ENCODE results near the gene COPG2. TPM values are rescaled to one million over a fixed set of nuclear protein-coding genes. Genes with fewer than 3 reads are reported as not detected.
"Not testable (repeated sequence)": the region's sequence is repeated elsewhere in the genome, so short reads cannot be mapped to it uniquely, and the experiment has no call there.

Gene COPG2
- total and polyA plus RNA-seq, 2 experiments from 2014 or later = 3.0 to 41.0 TPM

DNA sequence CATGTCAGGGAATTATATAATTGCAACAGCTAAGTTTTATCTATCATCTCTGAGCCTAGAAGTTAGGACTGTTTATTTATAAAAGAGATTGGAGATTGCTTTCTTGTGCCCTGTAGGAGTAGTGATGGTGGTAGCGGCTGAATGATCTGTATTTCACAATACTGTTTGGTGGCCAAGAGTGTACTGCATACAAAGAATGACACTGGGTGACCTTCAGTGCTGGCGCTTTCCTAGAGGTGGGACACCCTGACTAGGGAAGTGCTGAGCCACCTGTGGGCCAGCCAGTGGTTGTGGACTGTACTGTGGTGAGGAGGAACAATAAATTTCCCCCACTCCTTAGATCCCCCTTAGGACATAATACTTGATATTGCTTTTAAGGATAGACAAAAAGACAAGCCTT, 53.0 kb downstream of the COPG2 start:
- Histone ChIP-seq H3K4me1 (ENCODE audit: insufficient read depth) (no peaks in the 10 kb centered on the region), H3K4me2 (no peak overlapping the region), H3K27ac (no peak overlapping the region), H4K20me1 (ENCODE audit: insufficient read depth, poor library complexity, severe bottlenecking) (no peaks in the 10 kb centered on the region), H3K4me3 (no peak overlapping the region), H3K79me2 (no peaks in the 10 kb centered on the region), H3K27me3 (no peaks in the 10 kb centered on the region), H3K36me3 (replicated peaks; ENCODE audit: insufficient read depth, low read depth) (peaks cover 3% of the 10 kb centered on the region), H3K9me2 (replicated peaks; ENCODE audit: insufficient read depth) (no peaks in the 10 kb centered on the region), H2AFZ (no peak overlapping the region), H3K9me3 (ENCODE audit: low read depth) (peaks cover 5% of the 10 kb centered on the region)
- no peak for DNase-seq (ENCODE audit: low spot score)
- TF ChIP-seq, protein P1, sequence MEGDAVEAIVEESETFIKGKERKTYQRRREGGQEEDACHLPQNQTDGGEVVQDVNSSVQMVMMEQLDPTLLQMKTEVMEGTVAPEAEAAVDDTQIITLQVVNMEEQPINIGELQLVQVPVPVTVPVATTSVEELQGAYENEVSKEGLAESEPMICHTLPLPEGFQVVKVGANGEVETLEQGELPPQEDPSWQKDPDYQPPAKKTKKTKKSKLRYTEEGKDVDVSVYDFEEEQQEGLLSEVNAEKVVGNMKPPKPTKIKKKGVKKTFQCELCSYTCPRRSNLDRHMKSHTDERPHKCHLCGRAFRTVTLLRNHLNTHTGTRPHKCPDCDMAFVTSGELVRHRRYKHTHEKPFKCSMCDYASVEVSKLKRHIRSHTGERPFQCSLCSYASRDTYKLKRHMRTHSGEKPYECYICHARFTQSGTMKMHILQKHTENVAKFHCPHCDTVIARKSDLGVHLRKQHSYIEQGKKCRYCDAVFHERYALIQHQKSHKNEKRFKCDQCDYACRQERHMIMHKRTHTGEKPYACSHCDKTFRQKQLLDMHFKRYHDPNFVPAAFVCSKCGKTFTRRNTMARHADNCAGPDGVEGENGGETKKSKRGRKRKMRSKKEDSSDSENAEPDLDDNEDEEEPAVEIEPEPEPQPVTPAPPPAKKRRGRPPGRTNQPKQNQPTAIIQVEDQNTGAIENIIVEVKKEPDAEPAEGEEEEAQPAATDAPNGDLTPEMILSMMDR (IDR thresholded peaks at IDR 0.05; ENCODE audit: poor library complexity) = no peak
- no peak for TF ChIP-seq EZH2phosphoT487 (IDR thresholded peaks at IDR 0.05; ENCODE audit: low read depth, severe bottlenecking, unreplicated experiment)
- no peak for TF ChIP-seq EZH2 (IDR thresholded peaks at IDR 0.05; ENCODE audit: borderline replicate concordance)
- WGBS (ENCODE audit: low lambda C conversion rate, missing lambda C conversion rate) = 91% methylated on average over 2 of the region's 2 CpGs

DNA sequence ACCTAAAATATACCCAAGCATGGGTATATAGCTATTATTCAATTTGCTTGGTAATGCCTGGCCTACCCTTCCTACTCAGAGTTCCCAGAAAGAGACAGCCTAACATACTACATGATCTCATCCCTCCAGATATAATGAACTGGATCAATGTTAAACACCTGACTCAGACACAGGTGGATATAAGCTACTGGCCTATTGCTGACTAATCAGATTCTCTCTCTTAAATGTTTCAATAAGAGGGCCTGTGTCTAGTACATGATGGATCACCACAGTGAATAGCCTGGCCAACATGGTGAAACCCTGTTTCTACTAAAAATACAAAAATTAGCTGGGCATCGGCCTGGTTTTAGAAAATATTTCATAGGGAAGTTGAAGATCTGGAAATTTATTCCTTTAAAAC, 54.1 kb downstream of the COPG2 start:
- Histone ChIP-seq H3K4me2 (no peak overlapping the region), H3K36me3 (replicated peaks; ENCODE audit: insufficient read depth, low read depth) (peaks cover 3% of the 10 kb centered on the region), H3K27me3 (no peaks in the 10 kb centered on the region), H3K4me3 (no peak overlapping the region), H3K4me1 (ENCODE audit: insufficient read depth) (no peaks in the 10 kb centered on the region), H3K27ac (no peak overlapping the region), H2AFZ (no peak overlapping the region), H3K9me3 (ENCODE audit: low read depth) (peaks cover 5% of the 10 kb centered on the region), H3K9me2 (replicated peaks; ENCODE audit: insufficient read depth) (no peaks in the 10 kb centered on the region), H4K20me1 (ENCODE audit: insufficient read depth, poor library complexity, severe bottlenecking) (no peaks in the 10 kb centered on the region), H3K79me2 (no peaks in the 10 kb centered on the region)
- 100% methylated on average over 1 of the region's 1 CpG for WGBS (ENCODE audit: low lambda C conversion rate, missing lambda C conversion rate)
- TF ChIP-seq EZH2 (IDR thresholded peaks at IDR 0.05; ENCODE audit: borderline replicate concordance) = no peak
- TF ChIP-seq, protein P1 (IDR thresholded peaks at IDR 0.05; ENCODE audit: poor library complexity) = no peak
- no peak for DNase-seq (ENCODE audit: low spot score)

DNA sequence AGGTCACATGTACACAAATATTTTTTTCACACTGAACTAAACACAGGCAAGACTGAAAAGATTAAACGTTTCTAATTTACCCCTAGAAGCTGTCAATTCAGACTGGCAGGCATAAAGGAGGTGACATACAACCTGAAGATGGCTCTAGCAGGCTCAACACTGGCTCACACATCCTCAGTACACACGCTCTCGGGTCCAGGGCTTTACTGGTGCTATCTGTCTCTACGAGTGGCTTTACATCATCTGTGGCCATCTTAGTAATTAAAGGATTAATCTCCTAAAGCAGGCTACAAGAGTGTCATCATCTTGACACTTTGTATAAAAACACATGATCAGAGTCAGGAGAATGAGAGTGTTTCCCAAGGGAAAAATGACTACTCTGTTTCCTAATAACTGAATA, 57.3 kb downstream of the COPG2 start:
- no peak for DNase-seq (ENCODE audit: low spot score)
- 84% methylated on average over 4 of the region's 4 CpGs for WGBS (ENCODE audit: low lambda C conversion rate, missing lambda C conversion rate)
- H4K20me1 ChIP-seq (ENCODE audit: insufficient read depth, poor library complexity, severe bottlenecking) = no peaks in the 10 kb centered on the region
- peaks cover 2% of the 10 kb centered on the region for H3K36me3 ChIP-seq (replicated peaks; ENCODE audit: insufficient read depth, low read depth)
- H3K79me2 ChIP-seq = no peaks in the 10 kb centered on the region
- H3K4me3 ChIP-seq = no peak overlapping the region
- no peaks in the 10 kb centered on the region for H3K4me1 ChIP-seq (ENCODE audit: insufficient read depth)
- H3K4me2 ChIP-seq = no peak overlapping the region
- H3K9me3 ChIP-seq (ENCODE audit: low read depth) = no peaks in the 10 kb centered on the region
- no peaks in the 10 kb centered on the region for H3K9me2 ChIP-seq (replicated peaks; ENCODE audit: insufficient read depth)
- H3K27me3 ChIP-seq = no peaks in the 10 kb centered on the region
- no peak overlapping the region for H2AFZ ChIP-seq
- TF ChIP-seq EZH2phosphoT487 (IDR thresholded peaks at IDR 0.05; ENCODE audit: low read depth, severe bottlenecking, unreplicated experiment) (no peak), EZH2 (IDR thresholded peaks at IDR 0.05; ENCODE audit: borderline replicate concordance) (no peak)
- TF ChIP-seq, protein P1 (IDR thresholded peaks at IDR 0.05; ENCODE audit: poor library complexity) = no peak
- H3K27ac ChIP-seq = no peak overlapping the region

DNA sequence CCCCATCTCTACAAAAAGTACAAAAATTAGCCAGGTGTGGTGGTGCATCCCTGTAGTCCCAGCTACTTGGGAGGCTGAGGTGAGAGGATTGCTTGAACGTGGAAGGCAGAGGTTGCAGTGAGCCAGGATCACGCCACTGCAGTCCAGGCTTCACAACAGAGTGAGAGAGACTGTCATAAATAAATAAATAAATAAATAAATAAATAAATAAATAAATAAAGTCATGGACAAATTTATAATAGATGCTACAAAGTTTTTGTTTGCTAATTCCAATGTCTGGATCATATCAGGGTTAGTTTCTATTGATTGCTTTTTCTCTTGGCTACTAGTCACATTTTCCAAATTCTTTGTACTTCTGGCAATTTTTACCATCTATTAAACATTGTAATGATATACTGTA, 61.5 kb downstream of the COPG2 start:
- H3K79me2 ChIP-seq; H2AFZ ChIP-seq; H3K9me3 ChIP-seq (ENCODE audit: low read depth); H3K27me3 ChIP-seq; H4K20me1 ChIP-seq (ENCODE audit: insufficient read depth, poor library complexity, severe bottlenecking); H3K36me3 ChIP-seq (replicated peaks; ENCODE audit: insufficient read depth, low read depth); DNase-seq (ENCODE audit: low spot score); H3K9me2 ChIP-seq (replicated peaks; ENCODE audit: insufficient read depth); H3K4me1 ChIP-seq (ENCODE audit: insufficient read depth); H3K4me3 ChIP-seq; H3K27ac ChIP-seq; H3K4me2 ChIP-seq: not testable (repeated sequence)
- WGBS (ENCODE audit: low lambda C conversion rate, missing lambda C conversion rate) = 95% methylated on average over 2 of the region's 2 CpGs

Measured in hepatocyte (in vitro differentiated cells).